HL-60 (cell line): ENCODE measurements around the gene CLDN15.

Experiments
- DNase-seq, 2 experiments: peaks; one replicate each; pipeline ENCODE4 v3.0.0-alpha.2; 2010 to 2020; ENCODE audit warnings: low read depth in 1 of 2, low spot score in 1 of 2
- H3K27ac ChIP-seq: fragments of 250-450 bp; sonication (Bioruptor Pico); replicated peaks from 2 replicates; pipeline ENCODE4 v1.5.1; 2020; ENCODE audit warnings: mild to moderate bottlenecking, moderate library complexity
- H3K27me3 ChIP-seq: fragments of 250-450 bp; sonication (Bioruptor Pico); 2 replicates; pipeline ENCODE4 v1.5.1; 2021; ENCODE audit warnings: mild to moderate bottlenecking, moderate library complexity; ENCODE audit not compliant: insufficient read depth, poor library complexity, severe bottlenecking
- H3K4me3 ChIP-seq: replicated peaks from 2 replicates; pipeline ENCODE4 v1.5.1; 2011; ENCODE audit warnings: mild to moderate bottlenecking, control low read depth, low read length; ENCODE audit not compliant: insufficient read depth
- CTCF ChIP-seq: IDR thresholded peaks from one replicate; pipeline ENCODE4 v1.5.1; 2011; ENCODE audit warnings: low read length, control low read depth, inconsistent platforms; ENCODE audit not compliant: insufficient read depth
- GABPA ChIP-seq: IDR thresholded peaks from 2 replicates; pipeline ENCODE4 v1.6.1; 2012; ENCODE audit warnings: low read depth
- POLR2AphosphoS5 ChIP-seq: IDR thresholded peaks from 2 replicates; pipeline ENCODE4 v1.6.1; 2012; ENCODE audit warnings: low read depth
- REST ChIP-seq: IDR thresholded peaks from 2 replicates; pipeline ENCODE4 v1.6.1; 2012; ENCODE audit warnings: low read depth; ENCODE audit not compliant: insufficient replicate concordance
- SPI1 ChIP-seq: IDR thresholded peaks from 2 replicates; pipeline ENCODE4 v1.6.1; 2012; ENCODE audit warnings: low read depth, mild to moderate bottlenecking, borderline replicate concordance

CLDN15 gene

GRCh38 chr7:101235522-101235921 lies 2.1 kb downstream of the CLDN15 start:
- H3K4me3 ChIP-seq, result no peak overlapping the region
- no peak for DNase-seq
- no peaks in the 10 kb centered on the region for H3K27me3 ChIP-seq
- no peak for TF ChIP-seq CTCF
- no peak overlapping the region for H3K27ac ChIP-seq

- Histone ChIP-seq H3K27me3 (no peaks in the 10 kb centered on the region), H3K4me3 (no peak overlapping the region), H3K27ac (no peak overlapping the region)
- TF ChIP-seq GABPA (no peak), SPI1 (no peak), REST (no peak), CTCF (no peak), POLR2AphosphoS5 (no peak)
- DNase-seq, result no peak
Measured at GRCh38 chr7:101235050-101235449, 2.6 kb downstream of the CLDN15 start.

- Histone ChIP-seq H3K27me3 (no peaks in the 10 kb centered on the region), H3K27ac (no peak overlapping the region), H3K4me3 (no peak overlapping the region)
- DNase-seq, result no peak
- TF ChIP-seq CTCF, result no peak
- TF ChIP-seq SPI1, result no peak
- TF ChIP-seq GABPA, result no peak
- no peak for TF ChIP-seq POLR2AphosphoS5
- TF ChIP-seq REST, result no peak
Measured at GRCh38 chr7:101234636-101235035, 3.0 kb downstream of the CLDN15 start.

- DNase-seq, result no peak
Measured at GRCh38 chr7:101233907-101234547, 3.6 kb downstream of the CLDN15 start.

More at GRCh38 chr7:101233907-101234547, 3.6 kb downstream of the CLDN15 start:
- no peak for TF ChIP-seq POLR2AphosphoS5
- no peak for TF ChIP-seq REST
- TF ChIP-seq CTCF, result no peak
- TF ChIP-seq SPI1, result no peak
- no peak for TF ChIP-seq GABPA
- Histone ChIP-seq H3K27ac (no peak overlapping the region), H3K27me3 (no peaks in the 10 kb centered on the region), H3K4me3 (no peak overlapping the region)
